H9 (cell line): ENCODE data around the gene EHBP1L1. TPM values are rescaled to one million over a fixed set of nuclear protein-coding genes. Genes with fewer than 3 reads are reported as not detected.

Experiments
- DNase-seq: peaks from one replicate; pipeline ENCODE4 v3.0.0-alpha.2; 2017
- H2AFZ ChIP-seq: one replicate; pipeline ENCODE4 v1.6.1; 2013; ENCODE audit warnings: mild to moderate bottlenecking, low read length, control low read depth, moderate library complexity
- H2AK5ac ChIP-seq: 2 replicates; pipeline ENCODE4 v1.6.1; 2013; ENCODE audit warnings: low read length, control low read depth, mixed read lengths; ENCODE audit not compliant: insufficient read length
- H2BK120ac ChIP-seq: one replicate; pipeline ENCODE4 v1.6.1; 2013; ENCODE audit warnings: low read depth, mild to moderate bottlenecking, low read length, control low read depth, inconsistent platforms; ENCODE audit not compliant: poor library complexity, severe bottlenecking
- H2BK12ac ChIP-seq: 2 replicates; pipeline ENCODE4 v1.6.1; 2013; ENCODE audit warnings: low read length, control low read depth, mixed read lengths, low read depth; ENCODE audit not compliant: insufficient read length
- H2BK15ac ChIP-seq: 2 replicates; pipeline ENCODE4 v1.6.1; 2013; ENCODE audit warnings: low read depth, low read length, control low read depth
- H2BK20ac ChIP-seq: one replicate; pipeline ENCODE4 v1.6.1; 2013; ENCODE audit warnings: low read depth, mild to moderate bottlenecking, low read length, control low read depth, inconsistent platforms; ENCODE audit not compliant: poor library complexity, severe bottlenecking
- H2BK5ac ChIP-seq: 2 replicates; pipeline ENCODE4 v1.6.1; 2013; ENCODE audit warnings: low read length, control low read depth, mixed read lengths; ENCODE audit not compliant: insufficient read length
- H3K14ac ChIP-seq: 2 replicates; pipeline ENCODE4 v1.6.1; 2013; ENCODE audit warnings: low read length, control low read depth; ENCODE audit not compliant: insufficient read depth
- H3K18ac ChIP-seq: 2 replicates; pipeline ENCODE4 v1.6.1; 2013; ENCODE audit warnings: low read depth, mild to moderate bottlenecking, mixed read lengths, low read length, control low read depth; ENCODE audit not compliant: insufficient read length
- H3K23ac ChIP-seq: 2 replicates; pipeline ENCODE4 v1.6.1; 2013; ENCODE audit warnings: low read length, control low read depth, mixed read lengths, low read depth; ENCODE audit not compliant: insufficient read length
- H3K23me2 ChIP-seq: 2 replicates; pipeline ENCODE4 v1.6.1; 2013; ENCODE audit warnings: low read depth, mild to moderate bottlenecking, mixed read lengths, low read length, control low read depth; ENCODE audit not compliant: insufficient read length, poor library complexity, severe bottlenecking
- H3K27ac ChIP-seq: 2 replicates; pipeline ENCODE4 v1.5.1; 2013; ENCODE audit warnings: low read length, control low read depth, mixed read lengths, low read depth; ENCODE audit not compliant: insufficient read length
- H3K27me3 ChIP-seq: 2 replicates; pipeline ENCODE4 v1.6.1; 2013; ENCODE audit warnings: low read length, control low read depth, inconsistent platforms; ENCODE audit not compliant: insufficient read depth
- H3K4ac ChIP-seq: 2 replicates; pipeline ENCODE4 v1.6.1; 2013; ENCODE audit warnings: low read depth, mild to moderate bottlenecking, control low read depth, inconsistent platforms, low read length, moderate library complexity
- H3K4me1 ChIP-seq: 2 replicates; pipeline ENCODE4 v1.6.1; 2013; ENCODE audit warnings: low read length, control low read depth, inconsistent platforms; ENCODE audit not compliant: insufficient read depth
- H3K4me2 ChIP-seq: 2 replicates; pipeline ENCODE4 v1.6.1; 2013; ENCODE audit warnings: low read length, control low read depth, mixed read lengths; ENCODE audit not compliant: insufficient read length, insufficient read depth
- H3K56ac ChIP-seq: 2 replicates; pipeline ENCODE4 v1.6.1; 2013; ENCODE audit warnings: low read depth, mild to moderate bottlenecking, mixed read lengths, low read length, control low read depth; ENCODE audit not compliant: insufficient read length
- H3K79me1 ChIP-seq: 2 replicates; pipeline ENCODE4 v1.6.1; 2013; ENCODE audit warnings: low read depth, mild to moderate bottlenecking, moderate library complexity, low read length, control low read depth, inconsistent platforms; ENCODE audit not compliant: insufficient read depth, poor library complexity, severe bottlenecking
- H3K79me2 ChIP-seq: 2 replicates; pipeline ENCODE4 v1.6.1; 2013; ENCODE audit warnings: low read length, control low read depth, inconsistent platforms; ENCODE audit not compliant: insufficient read depth
- H3K9ac ChIP-seq: 2 replicates; pipeline ENCODE4 v1.6.1; 2013; ENCODE audit warnings: low read length, control low read depth, mixed read lengths; ENCODE audit not compliant: insufficient read length; ENCODE audit errors: extremely low read depth
- H3K9me3 ChIP-seq: one replicate; pipeline ENCODE4 v1.6.1; 2013; ENCODE audit warnings: low read depth, low read length, inconsistent platforms; ENCODE audit not compliant: control insufficient read depth
- H3T11ph ChIP-seq: one replicate; pipeline ENCODE4 v1.6.1; 2013; ENCODE audit warnings: mild to moderate bottlenecking, low read length, control low read depth, inconsistent platforms
- H4K20me1 ChIP-seq: one replicate; pipeline ENCODE4 v1.6.1; 2013; ENCODE audit not compliant: control insufficient read depth, insufficient read length, insufficient read depth
- H4K5ac ChIP-seq: 2 replicates; pipeline ENCODE4 v1.6.1; 2013; ENCODE audit warnings: low read depth, mild to moderate bottlenecking, mixed read lengths, low read length, control low read depth; ENCODE audit not compliant: insufficient read length
- H4K8ac ChIP-seq: replicated peaks from 2 replicates; pipeline ENCODE4 v1.6.1; 2013; ENCODE audit warnings: low read length, control low read depth, mixed read lengths, low read depth; ENCODE audit not compliant: insufficient read length
- H4K91ac ChIP-seq: 2 replicates; pipeline ENCODE4 v1.6.1; 2013; ENCODE audit warnings: low read depth, mild to moderate bottlenecking, moderate library complexity, mixed read lengths, low read length, control low read depth; ENCODE audit not compliant: insufficient read length
- H3K27ac Mint-ChIP-seq, 3 experiments: 2 replicates in 2 of 3; 3 replicates in 1 of 3; pipeline ENCODE4 v1.8.0; 2020 to 2021; ENCODE audit warnings: mixed read lengths in 3 of 3, mild to moderate bottlenecking in 1 of 3, moderate library complexity in 1 of 3
- H3K27me3 Mint-ChIP-seq: 2 replicates; pipeline ENCODE4 v1.8.0; 2021; ENCODE audit warnings: low read depth, mild to moderate bottlenecking, moderate library complexity, mixed read lengths
- H3K36me3 Mint-ChIP-seq, 3 experiments: 2 replicates in 2 of 3; 3 replicates in 1 of 3; pipeline ENCODE4 v1.8.0; 2020 to 2021; ENCODE audit warnings: low read depth in 3 of 3, mixed read lengths in 3 of 3; ENCODE audit not compliant: insufficient read depth in 1 of 3
- H3K4me1 Mint-ChIP-seq, 2 experiments: 2 replicates each; pipeline ENCODE4 v1.8.0; 2020; ENCODE audit warnings: mixed read lengths in 2 of 2
- H3K4me3 Mint-ChIP-seq, 2 experiments: 2 replicates in 1 of 2; 3 replicates in 1 of 2; pipeline ENCODE4 v1.8.0; 2020 to 2021; ENCODE audit warnings: mild to moderate bottlenecking in 2 of 2, mixed read lengths in 2 of 2, moderate library complexity in 1 of 2
- H3K9me3 Mint-ChIP-seq, 2 experiments: 2 replicates in 1 of 2; 3 replicates in 1 of 2; pipeline ENCODE4 v1.8.0; 2020; ENCODE audit warnings: mild to moderate bottlenecking in 2 of 2, mixed read lengths in 2 of 2, moderate library complexity in 1 of 2
- CTCF ChIP-seq: fragments of 200-600 bp; sonication (generic); conservative IDR thresholded peaks from 3 replicates; pipeline ENCODE4 v1.8.0; 2021; ENCODE audit warnings: antibody characterized with exemption, mild to moderate bottlenecking
- WGBS: extraction: QIAGEN DNeasy Blood & Tissue Kit; methylation state at CpG from one replicate; pipeline ENCODE4 v1.1.7; 2013; ENCODE audit warnings: missing lambda C conversion rate, low lambda C conversion rate, mixed read lengths; ENCODE audit not compliant: insufficient read length; ENCODE audit errors: extremely low coverage; 5-methylcytosine and 5-hydroxymethylcytosine counted together
- total RNA-seq: library from RNA; stranded (reverse); gene quantifications from 2 replicates; pipeline ENCODE4 v1.2.1, GENCODE V29; 2021

EHBP1L1 gene
- total RNA-seq, 1 experiment from 2014 or later = 13.8 TPM

- Histone ChIP-seq H2AK5ac (no peak within 1 kb of the TSS), H2BK5ac (no peak within 1 kb of the TSS), H3K79me1 (no peaks in the 10 kb centered on the region), H4K91ac (no peak within 1 kb of the TSS), H3K9me3 (no peaks in the 10 kb centered on the region), H4K8ac (no peak within 1 kb of the TSS), H2BK120ac (no peak within 1 kb of the TSS), H4K5ac (no peak within 1 kb of the TSS), H3K56ac (no peak within 1 kb of the TSS), H2BK12ac (no peak within 1 kb of the TSS), H3K18ac (no peak within 1 kb of the TSS), H3K4me1 (no peaks in the 10 kb centered on the region; the same call in 1 of the 2 replicates), H3K23ac (no peak within 1 kb of the TSS), H3K27me3 (no peaks in the 10 kb centered on the region; the same call in 1 of the 2 replicates), H3K23me2 (no peaks in the 10 kb centered on the region), H3K4ac (no peak within 1 kb of the TSS), H3K27ac (no peak within 1 kb of the TSS), H2BK20ac (no peak within 1 kb of the TSS), H2AFZ (no peak within 1 kb of the TSS), H3K79me2 (no peaks in the 10 kb centered on the region), H3K9ac (no peak within 1 kb of the TSS), H3K14ac (no peak within 1 kb of the TSS), H3T11ph (no peak within 1 kb of the TSS), H3K4me2 (no peak within 1 kb of the TSS), H4K20me1 (no peaks in the 10 kb centered on the region), H2BK15ac (no peak within 1 kb of the TSS)
- Mint-ChIP-seq H3K36me3 (peaks cover 4 to 16% (median 6%) of the 10 kb centered on the region in 3 experiments; a peak in 6 of 7 replicates), H3K4me1 (peaks cover 8 to 12% of the 10 kb centered on the region in 2 experiments), H3K4me3 (no peak within 1 kb of the TSS; a peak in 1 of 5 replicates), H3K9me3 (no peaks in the 10 kb centered on the region), H3K27ac (no peak within 1 kb of the TSS), H3K27me3 (peaks cover 29% of the 10 kb centered on the region)
- no peak for TF ChIP-seq CTCF
- WGBS = no CpG with 5 or more reads among the region's 12 CpGs
- no peak for DNase-seq
Measured at GRCh38 chr11:65595543-65596281, 19.9 kb downstream of the EHBP1L1 start, which contains the start of gene KCNK7. Gene KCNK7 (minus strand): TSS chr11:65595800. CDS start chr11:65595772, 28 bp downstream.
